Body of pancreas (tissue), 4 donors: ENCODE results near the gene DDAH2.

Experiments used
- POLR2A ChIP-seq, 3 donors: fragments of 450-650 bp; IDR thresholded peaks; one replicate each; pipeline ENCODE4 v1.6.1; 2016; ENCODE audit warnings: antibody characterized with exemption in 3 of 3, mild to moderate bottlenecking in 2 of 3
- TF ChIP-seq, protein P1 (sequence below), 7 experiments: fragments of 450-650 bp in 4 of 7; fragments of 200-600 bp in 3 of 7; sonication (generic) in 3 of 7; IDR thresholded peaks; one replicate each; pipeline ENCODE4 v1.5.1; 2016 to 2019; ENCODE audit warnings: antibody characterized with exemption in 7 of 7

DNA sequence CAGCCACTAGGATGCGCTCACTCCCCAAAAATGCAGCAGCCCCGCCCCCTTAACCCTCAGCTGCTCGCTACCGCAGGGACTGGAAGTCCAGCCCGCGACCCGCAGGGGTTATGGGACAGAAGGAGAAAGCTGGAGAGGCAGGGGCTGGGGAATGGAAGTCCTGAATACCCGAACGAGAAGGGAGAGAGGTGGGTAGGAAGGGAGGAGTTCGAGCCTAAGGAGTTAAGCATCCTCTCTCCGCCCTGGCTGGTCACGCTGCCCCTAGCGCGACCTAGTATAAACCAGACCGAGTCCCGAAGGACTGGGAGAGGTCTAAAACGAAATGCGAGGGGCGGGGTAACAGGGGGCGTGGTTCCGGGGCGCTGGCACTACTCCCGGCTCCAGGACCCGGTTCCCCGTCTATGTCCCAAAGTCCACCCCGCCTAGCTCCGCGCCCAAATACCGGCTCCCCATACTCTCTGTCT is 448 bp upstream of the DDAH2 start:
- TF ChIP-seq, protein P1, sequence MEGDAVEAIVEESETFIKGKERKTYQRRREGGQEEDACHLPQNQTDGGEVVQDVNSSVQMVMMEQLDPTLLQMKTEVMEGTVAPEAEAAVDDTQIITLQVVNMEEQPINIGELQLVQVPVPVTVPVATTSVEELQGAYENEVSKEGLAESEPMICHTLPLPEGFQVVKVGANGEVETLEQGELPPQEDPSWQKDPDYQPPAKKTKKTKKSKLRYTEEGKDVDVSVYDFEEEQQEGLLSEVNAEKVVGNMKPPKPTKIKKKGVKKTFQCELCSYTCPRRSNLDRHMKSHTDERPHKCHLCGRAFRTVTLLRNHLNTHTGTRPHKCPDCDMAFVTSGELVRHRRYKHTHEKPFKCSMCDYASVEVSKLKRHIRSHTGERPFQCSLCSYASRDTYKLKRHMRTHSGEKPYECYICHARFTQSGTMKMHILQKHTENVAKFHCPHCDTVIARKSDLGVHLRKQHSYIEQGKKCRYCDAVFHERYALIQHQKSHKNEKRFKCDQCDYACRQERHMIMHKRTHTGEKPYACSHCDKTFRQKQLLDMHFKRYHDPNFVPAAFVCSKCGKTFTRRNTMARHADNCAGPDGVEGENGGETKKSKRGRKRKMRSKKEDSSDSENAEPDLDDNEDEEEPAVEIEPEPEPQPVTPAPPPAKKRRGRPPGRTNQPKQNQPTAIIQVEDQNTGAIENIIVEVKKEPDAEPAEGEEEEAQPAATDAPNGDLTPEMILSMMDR (IDR thresholded peaks at IDR 0.05): peak in 3 of 7 experiments; percentile 48 to 71 (median 64)
- TF ChIP-seq POLR2A (IDR thresholded peaks at IDR 0.05): peak in 2 of 3 donors; percentile 67 to 68
